GM23248 (cell line): Measurements from ENCODE around the gene CDH6.

ENCODE experiments used
- EZH2 ChIP-seq: fragments of 200-600 bp; sonication (generic); IDR thresholded peaks from 2 replicates; pipeline ENCODE4 v1.6.1; 2018; ENCODE audit warnings: antibody characterized with exemption, mild to moderate bottlenecking; ENCODE audit not compliant: insufficient read depth, poor library complexity, severe bottlenecking
- EZH2phosphoT487 ChIP-seq: fragments of 200-600 bp; sonication (generic); IDR thresholded peaks from 2 replicates; pipeline ENCODE4 v1.6.1; 2018; ENCODE audit warnings: antibody characterized with exemption, moderate library complexity, mild to moderate bottlenecking, low read depth; ENCODE audit not compliant: insufficient read depth

DNA sequence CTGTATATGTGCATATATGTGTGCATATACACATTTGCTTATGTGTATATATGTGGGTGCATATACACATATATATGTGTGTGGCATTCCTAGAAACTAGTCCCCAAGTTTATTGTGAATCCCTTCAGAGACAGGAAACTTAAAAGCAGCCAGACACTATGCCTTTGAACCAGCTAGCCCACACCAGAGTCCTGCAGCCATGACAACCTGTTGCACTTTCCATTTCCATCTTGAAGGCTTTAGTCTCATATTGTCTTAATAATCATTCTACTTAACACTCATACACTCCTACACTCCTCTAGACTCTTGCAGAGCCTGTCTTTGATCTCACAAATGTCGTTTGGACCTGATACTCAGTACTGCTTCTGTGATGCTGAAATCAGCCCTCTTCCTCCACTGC lies 34.8 kb upstream of the CDH6 start:
- TF ChIP-seq EZH2 (no peak), EZH2phosphoT487 (no peak)
